ENCODE data around the gene HMGN3. TPM values are rescaled to one million over a fixed set of nuclear protein-coding genes. Genes with fewer than 3 reads are reported as not detected.

Gene HMGN3
- total and polyA plus RNA-seq, 2 donors (not counting 3 experiments of a cell fraction or from before 2014, with no cell fraction given): 40.1 to 75.1 TPM

GRCh38 chr6:79188107-79188506, 46.4 kb downstream of the HMGN3 start:
- no peak overlapping the region for H3K9ac ChIP-seq (replicated peaks; ENCODE audit: extremely low read depth, insufficient read depth, low read length)
- no TSS peak for BruUV-seq (replicated peaks)
- H3K4me1 ChIP-seq (ENCODE audit: control insufficient read depth, extremely low read depth, insufficient read depth, low read length): no peaks in the 10 kb centered on the region
- H3K27me3 ChIP-seq (ENCODE audit: control insufficient read depth in 2 of 2, insufficient read depth in 2 of 2, low read length in 2 of 2): no peaks in the 10 kb centered on the region
- no peak for TF ChIP-seq GATA2 (IDR thresholded peaks at IDR 0.05; ENCODE audit: insufficient read depth, insufficient read length, low read depth, low read length)
- TF ChIP-seq JUN (IDR thresholded peaks at IDR 0.05; ENCODE audit: borderline replicate concordance, insufficient read depth, insufficient read length, low read depth): no peak
- TF ChIP-seq FOS (IDR thresholded peaks at IDR 0.05; ENCODE audit: borderline replicate concordance, insufficient read depth, low read length): no peak
- no peak for TF ChIP-seq CTCF (IDR thresholded peaks at IDR 0.05; ENCODE audit: extremely low read depth in 1 of 2, insufficient read depth in 1 of 2, low read depth in 1 of 2, low read length in 2 of 2)
- no peak for TF ChIP-seq POLR2A (IDR thresholded peaks at IDR 0.05; ENCODE audit: low read depth, low read length)
- no peak for TF ChIP-seq MAX (IDR thresholded peaks at IDR 0.05; ENCODE audit: insufficient read depth, insufficient read length)
- TF ChIP-seq POLR2AphosphoS5 (IDR thresholded peaks at IDR 0.05; ENCODE audit: insufficient read depth, low read depth, low read length): no peak
- TF ChIP-seq EZH2 (IDR thresholded peaks at IDR 0.05; ENCODE audit: borderline replicate concordance, low read depth, low read length, severe bottlenecking): no peak
- no peak for TF ChIP-seq MYC (IDR thresholded peaks at IDR 0.05; ENCODE audit: low read depth, low read length)
- POLR2A ChIA-PET: no interaction called here
- H3K79me2 ChIP-seq (ENCODE audit: control insufficient read depth, insufficient read depth, low read length): no peaks in the 10 kb centered on the region
- intact Hi-C loops (cut with micrococcal nuclease): no loop called here
- no peaks in the 10 kb centered on the region for H3K36me3 ChIP-seq (ENCODE audit: control insufficient read depth in 2 of 2, extremely low read depth in 1 of 2, insufficient read depth in 2 of 2, low read length in 2 of 2)
- no peak overlapping the region for H2AFZ ChIP-seq (ENCODE audit: low read depth, low read length)
- no peaks in the 10 kb centered on the region for H4K20me1 ChIP-seq (replicated peaks; ENCODE audit: control insufficient read depth, extremely low read depth, insufficient read depth, low read length)
- dilution Hi-C loops (cut with MboI; ENCODE audit: extremely low pct_ligation_motif_present, low sequenced_read_pairs): no loop called here
- DNase-seq (ENCODE audit: low read depth, low spot score): no peak
- CTCF ChIA-PET: no interaction called here
- H3K4me2 ChIP-seq (ENCODE audit: insufficient read depth, low read length): no peak overlapping the region
- no peaks in the 10 kb centered on the region for H3K9me1 ChIP-seq (replicated peaks; ENCODE audit: control insufficient read depth, extremely low read depth, insufficient read depth, low read length)
- H3K27ac ChIP-seq (ENCODE audit: insufficient read depth, low read depth, low read length): no peak overlapping the region
- H3K4me3 ChIP-seq (replicated peaks in 1 of 3; ENCODE audit: insufficient read depth in 1 of 3, low read depth in 1 of 3, low read length in 3 of 3): no peak overlapping the region
- no peak for FAIRE-seq
- H3K9me3 ChIP-seq (replicated peaks; ENCODE audit: control insufficient read depth, insufficient read depth, low read length): no peaks in the 10 kb centered on the region
